ENCODE measurements around the gene ZNF277.
"Not testable (repeated sequence)": the region's sequence is repeated elsewhere in the genome, so short reads cannot be mapped to it uniquely, and the experiment has no call there.

The ZNF277 gene

DNA sequence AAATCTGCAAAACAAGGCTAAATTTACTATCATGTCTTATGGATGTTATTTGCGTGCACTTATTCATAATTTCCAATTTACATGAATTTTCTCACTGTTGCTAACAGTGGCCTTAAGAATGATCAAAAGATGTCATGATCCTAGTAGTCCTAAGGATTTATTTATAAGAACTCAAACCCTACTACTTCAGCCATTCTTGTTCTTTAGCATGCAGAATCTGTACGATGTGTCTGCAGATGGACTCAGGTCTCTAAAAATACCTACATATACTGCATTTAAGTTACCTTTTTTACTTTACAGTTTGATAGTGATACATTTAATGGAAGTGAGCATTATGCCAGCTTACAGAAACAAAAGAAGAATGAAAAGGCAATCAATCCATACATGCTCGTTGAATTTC, 91.2 kb downstream of the ZNF277 start:
- DNase-seq, result no peak

DNA sequence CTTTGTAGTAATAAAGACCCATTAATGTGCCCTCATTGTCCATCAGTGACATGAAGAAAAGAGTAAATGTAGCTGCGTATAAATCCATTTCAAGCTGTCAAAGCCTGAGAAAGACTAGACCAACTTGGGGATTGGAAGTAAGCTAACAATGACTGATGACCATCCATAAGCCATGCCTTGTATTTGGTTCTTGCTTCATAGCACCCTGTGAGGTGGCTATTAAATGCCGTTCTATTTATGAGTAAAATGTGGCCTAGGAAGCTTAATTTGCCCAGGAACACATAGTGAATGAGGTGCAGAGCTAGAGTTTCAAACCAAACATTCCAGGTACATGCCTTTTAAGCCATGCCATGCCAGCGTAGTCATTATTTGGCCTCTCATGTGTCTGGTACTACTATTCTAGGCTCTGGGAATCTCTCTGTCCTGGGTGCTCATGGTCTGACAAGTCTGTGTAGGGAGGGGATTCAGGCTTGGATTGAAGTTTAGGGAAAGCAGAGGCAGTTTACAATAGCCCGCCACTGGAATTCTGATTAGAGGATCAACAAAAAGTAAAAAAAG, 92.1 kb downstream of the ZNF277 start:
- no peak for DNase-seq

DNA sequence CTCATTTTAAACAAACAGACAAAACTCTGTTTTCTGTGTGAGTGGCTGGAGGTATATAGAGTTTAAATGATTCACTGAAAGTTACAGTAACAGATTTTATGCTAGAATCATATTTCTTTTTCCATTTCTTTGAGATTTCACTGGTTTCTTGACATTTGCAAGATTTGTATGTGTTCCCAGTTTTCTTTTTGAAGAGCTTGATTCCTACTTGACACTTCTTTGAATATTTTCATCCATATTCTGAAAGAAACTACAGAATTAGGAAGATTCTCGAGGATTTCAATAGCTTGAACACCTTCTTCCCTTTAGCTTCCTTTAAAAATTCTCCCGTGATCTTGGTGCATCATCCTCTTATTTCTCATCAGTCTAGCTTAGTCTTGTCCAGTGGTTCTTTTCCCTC, 93.6 kb downstream of the ZNF277 start:
- DNase-seq, result no peak

DNA sequence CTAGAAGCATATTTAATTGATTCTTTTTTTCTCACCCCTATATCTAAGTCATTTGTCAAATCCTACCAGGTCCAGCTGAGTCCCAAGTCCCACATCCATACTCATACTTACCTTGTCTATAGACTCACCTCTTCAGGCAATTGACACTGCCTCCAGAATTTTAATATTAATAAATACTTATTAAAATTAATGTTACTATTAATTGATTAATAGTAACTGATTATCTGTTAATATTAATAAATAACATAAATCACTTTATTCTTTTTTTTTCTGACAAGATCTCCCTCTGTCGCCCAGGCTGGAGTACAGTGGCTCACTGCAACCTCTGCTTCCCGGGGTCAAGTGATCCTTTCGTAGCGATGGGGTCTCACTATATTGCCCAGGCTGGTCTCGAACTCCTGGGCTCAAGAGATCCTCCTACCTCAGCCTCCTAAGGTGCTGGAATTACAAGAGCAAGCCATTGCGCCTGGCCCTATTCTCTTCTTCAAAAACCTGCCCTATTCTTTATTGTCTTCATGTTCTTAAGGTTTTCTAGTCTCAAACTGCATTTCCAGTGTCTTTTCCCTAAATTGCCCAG, 94.4 kb downstream of the ZNF277 start:
- DNase-seq, result no peak

DNA sequence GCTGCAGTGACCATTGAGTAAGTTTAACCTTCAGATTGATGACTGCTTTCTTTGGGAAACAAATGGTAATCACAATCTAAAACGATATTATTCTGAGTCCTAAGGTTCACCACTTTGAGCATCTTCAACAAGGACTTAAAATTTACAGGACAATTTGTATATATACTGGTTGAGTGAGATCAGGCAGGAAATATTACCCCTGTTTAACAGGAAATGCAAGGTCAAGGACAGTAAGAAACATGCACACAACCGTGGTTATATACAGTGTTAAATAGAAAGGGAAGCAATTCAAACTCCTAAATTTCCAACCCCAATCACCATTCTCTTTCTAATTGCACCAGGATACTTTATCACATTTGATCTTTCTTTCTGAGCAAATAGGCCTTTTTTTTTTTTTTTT, 96.1 kb downstream of the ZNF277 start:
- DNase-seq, result no peak

DNA sequence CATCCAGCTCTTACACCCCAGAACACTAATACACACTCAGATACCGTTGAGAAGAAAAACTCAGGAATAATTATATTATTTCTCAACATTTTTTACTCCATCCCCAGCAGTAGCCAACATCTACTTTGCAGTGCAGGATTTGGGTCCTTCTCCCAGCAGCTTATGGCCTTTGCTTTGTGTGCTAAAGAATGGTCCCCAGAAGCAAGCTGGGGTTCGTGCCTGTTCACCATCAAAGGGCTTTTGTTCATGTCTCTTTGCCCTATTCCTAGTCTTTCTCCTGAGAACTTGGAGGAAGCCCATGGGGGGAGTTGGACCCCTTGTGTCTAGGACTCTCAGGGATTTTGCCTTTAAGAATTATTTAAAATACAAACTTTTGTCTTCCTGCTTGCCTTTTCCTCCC, 100.4 kb downstream of the ZNF277 start:
- DNase-seq, result no peak

DNA sequence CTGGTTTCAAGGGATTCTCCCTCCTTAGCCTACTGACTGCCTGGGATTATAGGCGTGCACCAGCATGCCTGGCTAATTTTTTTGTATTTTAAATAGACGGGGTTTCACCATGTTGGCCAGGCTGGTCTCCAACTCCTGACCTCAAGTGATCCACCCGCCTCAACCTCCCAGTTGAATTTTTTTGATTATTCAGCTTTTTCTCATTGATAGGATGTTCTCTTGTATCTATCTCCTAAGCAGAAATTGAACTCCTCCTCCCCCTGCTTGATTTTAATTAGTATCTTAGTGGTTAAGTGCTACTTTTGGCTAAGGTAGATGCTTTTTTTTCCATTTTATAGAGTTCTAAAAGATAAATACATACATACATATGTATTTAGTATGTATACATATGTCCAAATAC, 101.0 kb downstream of the ZNF277 start:
- no peak for DNase-seq

DNA sequence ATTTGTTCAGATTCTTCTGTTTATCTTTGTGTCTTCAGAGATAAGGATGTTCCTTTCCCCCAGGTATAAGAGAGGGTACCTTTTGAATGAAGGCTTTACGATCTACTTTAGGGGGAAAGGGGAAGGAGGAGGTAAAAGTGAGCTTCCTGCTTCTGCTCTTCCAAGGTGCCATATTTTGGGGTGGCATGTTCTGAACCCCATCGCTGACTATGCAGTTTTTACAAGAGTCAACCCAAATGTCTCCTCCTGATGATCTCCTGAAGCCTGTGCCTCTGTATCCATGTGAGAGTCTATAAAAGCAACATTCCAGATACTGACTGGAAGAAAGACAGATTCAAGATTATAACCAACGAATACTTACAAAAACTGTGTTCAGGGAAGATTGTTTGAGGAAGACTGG, 102.5 kb downstream of the ZNF277 start:
- no peak for DNase-seq

DNA sequence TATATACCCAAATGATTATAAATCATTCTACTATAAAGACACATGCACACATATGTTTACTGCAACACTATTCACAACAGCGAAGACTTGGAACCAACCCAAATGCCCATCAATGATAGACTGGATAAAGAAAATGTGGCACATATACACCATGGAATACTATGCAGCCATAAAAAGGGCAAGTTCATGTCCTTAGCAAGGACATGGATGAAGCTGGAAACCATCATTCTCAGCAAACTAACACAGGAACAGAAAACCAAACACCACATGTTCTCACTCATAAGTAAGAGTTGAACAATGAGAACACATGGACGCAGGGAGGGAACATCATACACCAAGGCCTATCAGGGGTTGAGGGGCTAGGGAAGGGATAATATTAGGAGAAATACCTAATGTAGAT, 110.3 kb downstream of the ZNF277 start:
- DNase-seq, result not testable (repeated sequence)

DNA sequence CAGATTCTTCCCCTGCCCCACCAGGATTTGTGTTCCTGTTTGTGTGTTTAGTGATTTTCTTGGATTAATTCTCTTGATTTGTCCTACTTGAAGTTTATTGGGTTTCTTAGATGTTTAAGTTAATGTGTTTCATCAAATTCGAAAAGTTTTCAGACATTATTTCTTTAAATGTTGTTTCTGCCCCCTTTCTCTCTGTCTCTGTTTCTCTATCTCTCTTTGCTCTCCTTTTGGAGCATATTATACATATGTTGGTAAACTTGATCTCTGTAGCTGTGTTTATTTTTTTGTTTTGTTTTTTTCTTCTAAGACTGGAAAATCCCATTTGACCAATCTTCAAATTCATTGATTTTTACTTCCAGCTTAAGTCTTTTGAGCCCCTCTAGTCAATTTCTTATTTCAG, 115.6 kb downstream of the ZNF277 start:
- no peak for DNase-seq

DNA sequence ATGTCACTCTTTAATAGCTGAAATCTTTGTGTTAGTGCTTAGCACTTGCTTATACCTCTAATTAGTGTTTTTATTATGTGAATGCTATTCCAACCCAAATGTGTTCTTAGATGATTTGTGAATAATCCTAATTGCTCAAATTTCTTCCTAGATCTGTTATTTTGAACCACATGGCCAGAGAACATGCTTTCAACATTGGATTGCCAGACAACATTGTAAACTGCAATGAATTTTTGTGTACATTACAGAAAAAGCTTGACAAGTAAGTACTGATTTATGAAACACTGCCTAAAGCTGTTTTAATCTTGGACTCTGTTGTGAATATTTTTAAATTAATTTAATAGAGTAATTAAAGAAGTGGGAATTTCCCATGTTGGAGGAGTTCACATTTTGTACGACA, 121.1 kb downstream of the ZNF277 start:
- no peak for DNase-seq

DNA sequence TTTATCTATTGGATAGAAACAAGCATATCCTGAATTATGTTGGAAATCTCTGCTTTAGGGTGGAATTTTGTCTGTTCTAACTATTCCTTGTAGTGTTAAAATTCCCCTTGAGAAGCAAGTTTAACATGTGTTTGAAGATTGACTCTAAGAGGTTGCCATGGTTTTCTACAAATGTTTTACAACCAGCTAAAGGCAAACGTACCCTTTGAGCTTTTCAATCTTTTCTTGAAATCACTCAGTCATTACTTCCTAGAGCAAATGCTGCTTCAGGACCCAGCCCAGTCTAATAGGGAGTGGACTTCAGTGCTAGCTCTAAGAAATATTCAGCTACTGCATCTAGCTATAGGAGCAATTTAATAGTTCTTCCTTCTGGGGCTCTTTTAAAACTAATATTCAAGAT, 125.0 kb downstream of the ZNF277 start:
- no peak for DNase-seq

DNA sequence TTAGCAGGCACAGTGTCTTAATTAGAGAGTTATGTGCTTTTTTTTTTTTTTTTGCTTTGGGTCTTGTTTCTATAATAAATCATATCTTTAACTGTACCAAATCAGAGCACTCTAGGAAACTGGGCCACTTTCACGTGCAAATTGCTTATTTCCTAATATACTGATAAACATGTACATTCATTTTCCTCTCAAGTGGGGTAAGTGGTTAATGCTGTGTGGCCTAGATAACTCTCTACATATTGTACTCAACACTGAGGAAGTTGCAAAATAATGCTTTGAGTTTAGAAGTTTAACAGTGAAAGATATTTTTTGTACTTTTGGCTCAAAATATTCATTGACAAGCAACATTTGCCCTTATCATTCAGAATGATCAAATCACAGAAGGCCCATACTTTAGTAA, 127.9 kb downstream of the ZNF277 start:
- DNase-seq, result no peak

DNA sequence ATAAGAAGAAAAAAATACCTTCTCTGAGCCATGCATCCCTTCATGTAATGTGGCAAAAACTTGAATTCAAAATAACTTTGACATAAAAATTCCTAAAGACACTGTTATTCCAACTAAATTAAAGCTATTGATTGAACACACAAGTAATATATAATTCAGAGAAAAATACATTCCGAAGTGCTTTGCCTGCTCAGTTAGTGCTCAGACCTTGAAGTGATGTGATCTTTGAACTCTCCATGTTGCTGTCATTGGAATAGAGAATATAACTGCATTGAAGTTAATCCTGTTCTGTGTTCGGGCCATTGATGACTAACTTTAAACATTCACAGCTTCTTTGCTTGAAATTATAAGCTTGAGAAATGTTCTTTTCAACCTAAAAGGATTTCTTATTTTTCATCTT, 129.8 kb downstream of the ZNF277 start:
- no peak for DNase-seq

DNA sequence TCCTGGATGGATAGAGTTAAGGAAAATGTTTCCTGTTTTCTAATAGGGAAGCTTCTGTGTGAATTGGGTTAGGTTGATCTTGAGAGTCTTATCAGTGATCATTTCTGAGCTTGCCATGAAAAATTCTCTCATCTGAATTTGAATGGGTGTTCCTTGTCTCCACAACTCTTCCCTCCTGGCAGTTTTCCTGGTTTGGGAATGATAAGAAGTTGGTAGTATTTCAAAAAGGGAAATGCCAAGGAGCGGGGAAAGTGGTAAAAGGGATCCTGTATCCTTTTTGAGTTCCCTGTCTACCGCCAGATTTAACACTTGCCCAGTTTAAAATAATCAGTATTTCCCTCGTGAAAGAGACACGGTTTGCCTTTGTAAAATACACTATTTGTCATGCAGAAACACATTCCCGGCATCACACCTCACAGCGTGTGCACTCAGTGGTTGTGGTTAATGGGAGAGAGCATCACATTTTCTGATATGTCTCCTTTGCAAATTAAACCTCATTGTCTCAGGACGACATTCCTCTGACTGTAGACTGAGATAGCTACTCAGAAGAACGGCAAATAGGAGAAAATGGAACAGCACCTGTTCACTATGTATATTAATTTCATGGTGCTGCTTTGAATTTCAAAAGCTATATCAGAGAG, 130.6 kb downstream of the ZNF277 start:
- DNase-seq, result no peak

DNA sequence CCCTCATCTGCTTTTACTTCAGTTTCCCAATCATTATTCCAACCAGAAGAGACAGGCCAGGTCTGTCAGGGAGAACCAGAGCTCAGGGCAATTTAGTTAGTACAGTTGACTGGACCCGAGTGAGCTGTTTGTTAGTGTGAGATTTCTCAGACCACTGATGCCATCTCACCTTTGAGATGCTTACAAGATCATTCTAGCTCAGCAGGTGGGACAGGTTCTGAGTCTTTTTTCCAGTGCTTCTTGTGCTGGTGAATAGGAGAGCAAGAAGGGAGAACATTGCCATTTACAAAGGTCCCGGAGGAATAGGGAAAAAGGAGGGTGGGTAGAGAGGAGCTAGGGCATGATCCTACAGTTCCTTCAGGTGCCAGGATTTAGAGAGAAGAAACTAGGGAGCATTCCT, 131.4 kb downstream of the ZNF277 start:
- no peak for DNase-seq

DNA sequence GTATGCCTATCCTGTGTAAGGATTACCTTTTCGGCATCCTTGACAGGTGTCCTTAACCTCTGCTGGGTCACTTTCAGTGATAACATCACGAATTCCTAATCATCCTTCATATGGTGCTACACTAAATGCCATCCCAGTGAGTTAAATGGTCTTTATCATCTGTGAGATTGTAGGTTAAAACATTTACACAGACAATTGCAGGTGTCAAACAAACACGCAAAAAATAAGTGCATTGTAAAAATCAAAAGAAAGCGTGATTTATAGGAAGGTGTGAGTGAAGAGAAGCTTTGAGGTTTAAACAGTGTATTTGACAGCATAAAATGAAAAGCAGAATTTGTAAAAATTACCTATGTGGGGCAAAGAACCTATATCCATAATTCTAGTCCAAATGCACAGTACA, 132.3 kb downstream of the ZNF277 start:
- DNase-seq, result no peak

DNA sequence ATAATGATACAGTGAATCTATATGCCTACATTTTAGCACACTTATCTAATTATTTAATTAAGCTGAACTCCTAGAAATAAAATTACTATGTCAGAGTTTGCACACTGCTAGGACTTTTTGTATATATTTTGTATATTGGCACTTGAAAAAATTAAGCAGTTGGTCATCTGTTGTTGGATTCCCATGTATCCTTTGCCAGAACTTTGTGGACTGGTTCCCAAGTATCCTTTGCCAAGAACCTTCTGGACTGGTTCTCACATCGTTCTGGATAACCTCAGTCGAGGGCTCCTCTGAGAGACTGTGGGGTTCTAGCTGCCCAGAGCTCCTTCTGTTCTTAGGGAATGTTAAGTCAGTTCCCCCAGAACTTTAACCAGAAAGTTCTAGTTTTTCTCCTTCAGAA, 135.0 kb downstream of the ZNF277 start:
- DNase-seq, result no peak

DNA sequence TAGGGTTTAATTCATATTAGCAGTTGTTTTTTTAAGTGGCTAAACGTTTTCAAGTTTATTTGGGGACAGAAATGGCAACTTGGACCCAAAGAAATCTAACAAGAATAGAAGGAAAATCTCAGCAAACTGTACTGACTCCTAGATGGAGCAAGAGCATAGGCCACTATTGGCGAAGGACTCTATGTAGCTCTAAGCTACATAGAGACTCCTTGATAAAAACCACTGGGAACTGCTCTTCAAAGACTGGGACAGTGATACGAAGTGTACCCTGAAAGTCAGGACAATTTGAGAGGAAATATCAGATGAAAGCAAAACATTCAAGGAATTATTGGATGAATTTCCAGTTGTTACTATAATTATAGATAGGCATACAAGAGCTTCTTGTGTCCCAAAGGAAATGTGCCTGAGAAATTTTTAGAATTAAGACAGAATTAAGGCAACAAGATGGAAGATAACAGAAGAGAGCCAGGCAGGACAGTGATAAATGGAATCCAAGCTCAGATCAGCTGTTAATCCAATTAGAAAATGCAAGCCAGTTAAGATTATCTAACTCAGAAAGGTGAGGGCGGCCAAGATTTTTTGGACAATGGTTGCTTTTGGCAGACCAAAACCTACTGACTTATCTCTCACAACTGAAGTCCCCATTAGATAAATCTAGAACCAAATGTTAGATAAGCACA, 140.0 kb downstream of the ZNF277 start:
- DNase-seq, result no peak

DNA sequence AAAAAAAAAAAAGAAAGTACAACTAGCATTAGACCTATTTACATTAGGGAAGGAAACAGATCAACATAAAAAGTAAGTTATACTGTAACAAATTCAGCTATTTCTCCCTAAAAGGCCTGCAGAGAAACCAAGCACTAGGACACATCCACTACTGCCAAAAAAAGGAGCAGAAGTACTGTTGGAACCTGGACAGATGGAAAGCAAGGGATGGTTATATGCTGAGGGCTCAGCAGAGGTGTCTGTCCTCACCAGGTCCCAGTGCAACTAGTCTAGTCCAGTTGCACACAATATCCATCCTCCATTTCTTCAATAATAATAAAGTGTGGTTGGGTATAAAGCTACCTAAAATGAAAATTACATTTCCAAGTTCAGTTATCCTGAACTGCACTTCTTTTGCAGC, 140.6 kb downstream of the ZNF277 start:
- no peak for DNase-seq

DNA sequence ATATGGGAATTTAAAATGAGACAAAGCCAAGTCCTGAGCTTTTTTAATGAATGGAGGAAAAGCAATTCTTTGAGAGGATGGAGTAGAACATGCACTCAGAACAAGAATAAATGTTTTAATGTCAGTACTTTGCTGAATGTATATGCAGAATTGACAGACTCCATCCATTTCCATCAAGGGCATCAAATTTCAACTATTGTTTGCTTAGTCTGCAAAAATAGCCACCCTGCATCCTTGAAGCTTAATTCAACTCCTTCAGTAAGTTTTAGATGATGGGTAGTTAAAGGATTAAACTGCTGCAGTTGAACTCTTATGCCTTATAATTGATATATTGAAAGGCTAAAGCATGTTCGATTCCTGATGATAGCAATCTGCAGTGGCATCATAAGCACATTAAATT, 144.1 kb downstream of the ZNF277 start:
- no peak for DNase-seq

DNA sequence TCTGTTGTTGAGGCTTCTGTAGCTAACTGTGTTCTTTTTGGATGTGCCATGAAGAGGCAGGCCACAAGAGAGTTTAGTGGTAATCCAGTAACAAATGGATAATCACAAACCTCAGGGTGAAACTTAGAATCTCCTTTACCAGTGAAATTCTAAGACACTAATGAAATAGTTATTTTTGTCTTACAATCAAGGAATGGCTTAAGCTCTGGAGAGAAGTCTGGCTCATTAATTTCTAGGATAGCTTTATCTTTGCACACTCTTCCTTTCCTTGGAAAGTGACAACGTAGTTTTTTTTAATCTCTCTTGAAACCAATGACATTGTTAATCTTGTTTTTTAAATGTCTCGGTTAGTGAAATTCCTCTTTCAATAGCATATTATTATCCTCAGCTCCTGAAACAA, 150.1 kb downstream of the ZNF277 start:
- no peak for DNase-seq

DNA sequence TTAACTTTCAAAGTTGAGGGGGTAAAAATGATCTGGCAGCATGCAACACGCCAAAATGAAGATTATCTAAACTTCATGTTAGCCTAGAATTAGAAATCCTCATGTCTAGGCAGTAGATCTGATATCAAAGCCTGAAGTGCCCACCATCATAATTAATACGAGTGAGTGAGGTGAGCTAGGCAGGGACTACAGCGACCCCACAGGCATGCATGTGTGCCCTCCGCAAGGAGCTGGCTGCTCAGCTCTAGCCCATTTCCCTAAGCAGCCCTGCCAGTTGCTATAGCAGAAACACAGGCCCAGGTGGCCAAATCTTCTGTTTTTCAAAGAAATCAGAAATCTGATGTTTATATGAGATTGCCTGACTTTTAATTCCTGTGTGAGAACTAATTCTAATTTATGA, 150.6 kb downstream of the ZNF277 start:
- DNase-seq, result no peak

DNA sequence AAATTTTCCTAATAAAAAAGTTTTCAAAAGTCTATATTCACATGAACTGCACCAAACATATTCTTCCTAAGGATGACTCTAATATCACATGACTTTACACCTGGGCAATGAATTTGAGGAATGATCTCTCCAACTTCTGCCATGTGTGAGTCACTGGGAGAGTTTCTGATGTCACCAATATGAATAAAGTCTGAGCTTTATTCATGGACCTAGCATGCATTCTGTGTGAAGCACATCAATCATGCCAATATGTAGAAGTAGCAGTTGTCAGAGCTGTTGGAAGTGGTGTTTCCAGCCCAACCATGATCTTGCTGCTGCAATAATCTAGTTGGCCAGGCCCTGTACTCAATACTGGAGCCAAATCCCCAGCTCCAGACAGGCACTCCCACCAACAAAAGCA, 152.0 kb downstream of the ZNF277 start:
- no peak for DNase-seq

DNA sequence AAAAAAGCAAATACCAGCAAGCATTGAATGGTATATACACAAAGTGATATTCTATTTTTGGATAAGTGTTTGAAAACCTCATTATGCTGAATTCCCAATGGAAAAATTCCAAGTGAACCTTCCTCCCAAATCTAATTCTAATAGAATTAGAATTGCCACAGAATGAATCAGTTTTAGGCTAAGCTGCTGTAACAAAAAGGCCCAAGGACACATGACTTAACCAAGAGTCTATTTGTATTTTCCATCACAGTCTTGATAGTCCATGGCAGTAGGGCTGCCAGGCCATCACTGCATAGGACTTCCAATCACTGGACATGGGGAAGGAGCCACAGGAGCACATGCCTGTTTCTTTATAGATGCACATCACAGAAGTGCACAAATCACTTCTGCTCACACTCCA, 152.6 kb downstream of the ZNF277 start:
- DNase-seq, result no peak
